Raji (cell line): ENCODE measurements around the gene GET4.

Experiments
- POLR2A ChIP-seq: IDR thresholded peaks from 2 replicates; pipeline ENCODE4 v1.6.1; 2011; ENCODE audit warnings: low read depth, low read length, control low read depth; ENCODE audit not compliant: insufficient read depth

Gene GET4

DNA sequence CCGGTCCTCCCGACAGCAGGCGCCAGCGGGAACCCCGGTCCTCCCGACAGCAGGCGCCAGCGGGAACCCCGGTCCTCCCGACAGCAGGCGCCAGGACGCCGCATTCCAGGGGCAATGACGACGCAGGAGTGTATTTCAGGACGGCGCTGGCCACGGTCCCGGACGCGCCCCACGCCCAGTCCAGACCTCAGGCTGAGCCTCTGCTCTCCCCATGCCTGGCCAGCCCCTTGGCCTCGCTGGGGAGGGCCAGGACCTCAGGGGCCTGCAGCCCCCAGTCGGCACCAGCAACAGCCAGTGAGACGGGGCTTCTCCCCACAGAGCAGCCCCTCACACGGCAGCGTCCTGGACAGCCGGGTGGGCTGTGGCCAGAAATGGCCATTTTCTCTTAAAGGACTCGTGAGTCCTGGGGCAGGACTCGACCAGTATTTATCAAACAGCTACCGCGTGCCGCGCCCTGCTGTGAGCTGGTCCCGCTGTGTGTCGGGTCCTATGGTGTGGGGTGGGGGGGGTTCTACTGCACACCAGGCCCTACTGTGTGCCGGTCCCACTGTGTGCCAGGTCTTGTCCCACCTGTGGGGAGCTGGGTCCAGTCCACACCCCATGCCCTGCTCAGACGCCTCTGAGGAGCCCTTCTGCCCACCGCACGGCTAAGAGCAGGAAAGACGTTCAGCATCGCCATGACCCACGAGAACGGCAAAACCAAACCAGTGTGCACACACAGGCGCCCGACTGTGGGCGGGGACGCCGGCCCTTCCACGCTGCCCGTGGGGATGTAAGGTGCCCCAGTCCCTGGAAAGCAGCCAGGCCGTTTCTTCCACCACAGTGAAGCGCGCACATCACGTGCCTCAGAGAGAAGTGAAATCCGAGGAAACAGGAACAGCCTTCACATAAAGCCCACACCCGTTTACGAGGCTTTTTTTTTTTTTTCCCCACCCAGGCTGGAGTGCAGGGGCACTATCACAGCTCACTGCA is 33.3 kb downstream of the GET4 start:
- TF ChIP-seq POLR2A = no peak

DNA sequence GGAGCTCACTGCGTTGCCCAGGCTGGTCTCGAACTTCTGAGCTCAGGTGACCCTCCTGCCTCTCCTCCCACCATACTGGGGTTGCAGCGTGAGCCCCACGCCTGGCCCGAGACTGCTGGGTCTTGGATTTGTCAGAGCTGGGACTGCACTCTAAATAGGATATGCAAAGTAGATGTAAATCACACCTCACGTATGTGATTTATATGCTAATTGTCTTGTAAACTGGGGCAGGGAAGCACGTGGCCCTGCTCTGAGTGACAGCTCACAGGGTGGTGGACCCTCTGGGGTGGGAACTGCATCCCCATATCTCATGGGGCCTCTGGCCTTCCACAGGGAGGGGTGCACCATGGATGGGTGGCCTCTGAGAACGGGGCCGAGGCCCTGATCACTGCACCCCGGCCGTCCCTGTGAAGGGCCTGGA is 34.1 kb downstream of the GET4 start:
- no peak for TF ChIP-seq POLR2A

DNA sequence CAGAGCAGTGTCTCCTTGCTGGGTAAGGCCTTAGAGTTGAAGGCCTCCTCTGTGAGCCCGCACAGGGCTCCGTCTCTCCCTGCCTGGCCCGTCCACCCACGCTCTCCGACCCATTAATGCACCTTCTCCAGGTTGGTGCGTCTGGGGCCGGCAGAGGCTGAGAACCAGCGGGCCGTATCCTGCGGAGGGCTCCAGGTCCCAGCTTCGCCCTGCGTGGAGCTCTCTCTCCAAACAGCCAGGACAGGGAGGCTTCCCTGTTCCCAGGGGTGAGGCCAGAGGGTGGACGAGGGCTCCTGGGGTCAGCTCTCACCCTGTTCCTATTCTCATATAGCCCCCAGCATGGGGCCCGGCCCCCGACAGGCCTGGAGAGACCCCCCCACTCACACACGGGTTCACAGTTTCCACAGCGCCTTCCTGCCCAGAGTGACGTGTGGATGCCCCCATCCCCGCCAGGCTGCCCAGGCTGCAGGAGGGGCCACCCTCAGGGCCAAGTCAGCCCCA is 34.6 kb downstream of the GET4 start:
- no peak for TF ChIP-seq POLR2A

DNA sequence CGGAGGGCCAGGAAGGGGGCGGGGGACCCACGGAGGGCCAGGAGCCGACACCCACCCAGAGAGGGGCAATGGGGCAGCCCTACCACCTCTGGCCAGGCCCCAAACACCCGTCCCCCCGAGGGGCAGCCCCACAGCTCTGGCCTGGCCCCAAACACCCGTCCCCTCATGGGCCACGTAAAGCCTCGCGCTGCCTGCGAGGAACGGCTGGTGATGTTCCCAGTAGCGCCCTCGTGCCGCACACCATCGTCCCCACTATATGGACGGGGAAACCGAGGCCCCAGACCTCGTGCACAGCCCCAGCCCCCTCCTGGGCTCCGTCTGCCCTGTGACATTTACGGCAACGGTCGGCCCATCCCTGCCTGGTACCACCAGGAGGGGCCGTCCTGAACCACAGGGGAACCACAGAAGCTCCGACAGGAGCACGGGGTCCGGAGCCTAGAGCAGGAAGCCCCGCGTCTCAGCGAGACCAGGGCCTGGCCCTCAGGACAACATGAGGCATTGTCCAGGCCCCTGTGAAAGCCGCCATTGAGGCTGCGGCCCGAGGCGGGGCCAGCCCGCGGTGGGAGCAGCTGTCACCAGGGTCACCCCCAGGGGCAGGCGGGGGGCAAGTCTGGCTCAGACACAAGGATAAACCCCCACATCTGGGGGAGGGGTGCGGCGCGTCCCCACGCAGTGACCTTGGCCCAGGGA is 35.6 kb downstream of the GET4 start:
- no peak for TF ChIP-seq POLR2A

DNA sequence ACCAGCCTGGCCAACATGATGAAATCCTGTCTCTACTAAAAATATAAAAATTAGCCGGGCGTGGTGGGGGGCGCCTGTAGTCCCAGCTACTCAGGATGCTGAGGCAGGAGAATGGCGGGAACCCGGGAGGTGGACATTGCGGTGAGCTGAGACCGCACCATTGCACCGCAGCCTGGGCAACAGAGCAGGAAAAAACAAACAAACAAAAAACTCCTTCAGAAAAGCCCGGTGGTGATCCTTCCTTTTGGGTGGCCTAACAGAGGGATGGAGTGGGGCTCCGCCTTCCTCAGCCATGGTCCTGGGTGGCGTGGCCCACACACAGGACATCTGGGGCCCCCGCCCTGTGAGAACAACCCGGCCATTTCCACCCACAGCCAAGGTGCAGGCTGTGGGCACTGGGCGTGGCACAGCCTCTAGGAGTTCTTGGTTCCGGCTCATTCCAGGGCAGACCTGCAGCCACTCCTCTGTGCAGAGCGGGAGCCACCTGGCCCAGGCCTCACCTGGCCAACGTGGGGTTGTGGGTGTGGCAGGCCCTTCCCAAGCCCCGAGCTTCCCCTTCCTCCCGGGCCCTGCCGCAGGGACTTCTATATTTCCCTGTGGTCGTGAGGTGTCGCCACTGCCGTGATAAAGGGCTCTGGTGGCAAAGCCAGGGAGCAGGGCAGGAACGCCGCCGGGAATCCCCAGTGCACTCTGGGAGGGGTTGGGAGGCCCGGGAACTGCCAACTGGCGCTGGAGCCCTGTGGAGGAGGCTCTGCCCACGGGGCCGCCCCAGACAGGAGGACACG is 37.6 kb downstream of the GET4 start:
- TF ChIP-seq POLR2A = no peak

DNA sequence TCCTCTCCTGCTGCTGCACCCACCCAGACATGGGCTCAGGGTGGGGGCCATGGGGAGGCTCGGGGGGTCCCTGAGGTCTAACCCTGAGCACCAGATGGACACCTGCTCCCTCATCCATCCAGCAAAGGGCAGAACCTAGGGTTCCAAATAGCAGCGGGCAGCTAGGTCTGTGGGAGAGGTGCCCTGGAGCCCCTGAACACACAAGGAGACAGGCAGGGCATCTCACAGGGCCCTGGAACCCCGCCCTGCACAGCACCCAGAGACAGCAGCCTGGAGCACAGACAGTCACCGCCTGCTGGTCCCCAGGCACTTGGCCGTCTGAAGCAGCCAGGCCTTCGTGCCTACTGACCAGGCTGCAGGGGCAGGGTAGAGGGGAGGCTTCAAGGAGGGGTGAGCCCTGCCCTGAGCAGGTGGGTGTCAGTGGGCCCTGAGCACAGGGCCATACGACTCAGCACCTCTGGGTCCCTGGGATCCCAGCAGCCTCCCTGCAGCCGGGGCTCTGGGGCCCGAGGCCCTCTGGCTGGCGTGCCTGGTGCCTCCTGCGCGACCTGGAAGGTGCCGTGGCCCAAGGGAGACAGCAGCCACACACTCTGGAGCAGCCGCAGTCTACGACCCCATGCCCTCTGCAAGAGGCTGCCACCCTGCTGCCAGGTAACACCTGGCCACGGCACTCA is 38.3 kb downstream of the GET4 start:
- no peak for TF ChIP-seq POLR2A

DNA sequence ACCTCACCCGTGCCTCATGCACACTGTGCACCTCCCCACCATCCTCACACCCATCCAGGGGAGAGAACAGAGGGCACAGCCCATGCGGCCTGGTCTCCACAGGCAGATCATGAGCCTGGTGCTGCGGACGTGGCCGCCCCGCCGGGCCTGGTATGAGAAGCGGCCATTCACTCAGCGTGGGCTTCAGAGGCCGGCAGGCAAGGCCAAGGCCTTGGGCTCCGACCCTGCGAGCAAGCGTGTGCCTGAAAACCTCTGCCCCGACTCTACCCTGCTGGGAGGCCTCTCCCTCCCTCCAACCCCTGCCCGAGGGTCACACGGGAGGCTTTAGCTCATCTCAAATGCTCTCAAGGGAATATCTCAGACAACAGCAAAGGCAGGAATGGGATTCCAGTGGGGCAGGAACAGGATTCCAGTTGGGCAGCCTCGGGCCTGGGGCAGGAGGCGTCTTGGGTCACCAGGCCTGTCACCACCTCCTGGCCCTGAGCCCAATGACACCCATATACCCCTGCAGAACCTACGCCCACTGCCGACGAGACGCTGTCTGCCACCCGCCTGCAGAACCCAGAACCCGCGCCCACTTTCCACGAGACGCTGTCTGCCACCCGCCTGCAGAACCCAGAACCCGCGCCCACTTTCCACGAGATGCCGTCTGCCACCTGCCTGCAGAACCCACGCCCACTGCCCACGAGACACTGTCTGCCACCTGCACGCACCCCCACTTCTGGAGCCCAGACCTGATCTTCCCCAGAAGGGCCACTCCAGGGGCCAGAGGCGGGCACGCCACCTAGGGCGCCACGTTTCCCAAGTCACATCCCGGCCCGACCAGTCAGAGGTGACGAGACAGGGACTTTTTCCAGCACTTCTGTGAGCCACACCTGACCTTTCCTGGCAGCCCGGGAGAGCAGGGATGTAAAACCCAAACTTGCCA is 39.2 kb downstream of the GET4 start:
- no peak for TF ChIP-seq POLR2A

DNA sequence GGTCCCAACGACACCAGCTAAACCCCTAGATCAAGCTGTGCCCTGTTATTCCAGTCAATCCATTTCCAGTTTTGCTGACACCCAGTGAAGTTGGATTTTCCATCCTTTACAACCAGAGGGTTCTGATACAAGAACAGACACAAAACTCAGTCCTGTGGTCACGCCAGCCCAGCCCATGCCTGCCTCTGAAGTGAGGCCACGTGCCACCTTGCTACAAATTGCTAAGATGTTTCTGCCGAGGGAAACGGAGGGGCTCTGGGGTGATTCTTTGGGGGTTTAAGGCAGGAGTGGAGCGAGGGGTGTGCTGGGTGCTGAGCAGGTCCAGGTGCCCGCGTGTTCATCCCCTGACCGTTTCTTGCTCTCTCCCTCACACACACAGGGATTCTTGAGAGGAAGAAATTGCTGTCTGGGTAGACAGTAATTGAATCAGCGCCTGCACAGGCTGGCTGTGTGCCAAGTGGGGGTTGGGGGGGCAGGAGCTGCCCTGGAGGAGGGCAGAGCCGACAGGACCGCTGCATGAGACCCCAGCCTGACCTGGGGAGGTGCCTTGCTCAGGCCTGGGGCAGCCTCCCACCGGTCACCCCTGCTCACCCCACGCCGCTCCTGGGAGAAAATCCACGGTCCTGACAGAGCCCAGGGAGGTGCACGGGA is 40.1 kb downstream of the GET4 start:
- no peak for TF ChIP-seq POLR2A

DNA sequence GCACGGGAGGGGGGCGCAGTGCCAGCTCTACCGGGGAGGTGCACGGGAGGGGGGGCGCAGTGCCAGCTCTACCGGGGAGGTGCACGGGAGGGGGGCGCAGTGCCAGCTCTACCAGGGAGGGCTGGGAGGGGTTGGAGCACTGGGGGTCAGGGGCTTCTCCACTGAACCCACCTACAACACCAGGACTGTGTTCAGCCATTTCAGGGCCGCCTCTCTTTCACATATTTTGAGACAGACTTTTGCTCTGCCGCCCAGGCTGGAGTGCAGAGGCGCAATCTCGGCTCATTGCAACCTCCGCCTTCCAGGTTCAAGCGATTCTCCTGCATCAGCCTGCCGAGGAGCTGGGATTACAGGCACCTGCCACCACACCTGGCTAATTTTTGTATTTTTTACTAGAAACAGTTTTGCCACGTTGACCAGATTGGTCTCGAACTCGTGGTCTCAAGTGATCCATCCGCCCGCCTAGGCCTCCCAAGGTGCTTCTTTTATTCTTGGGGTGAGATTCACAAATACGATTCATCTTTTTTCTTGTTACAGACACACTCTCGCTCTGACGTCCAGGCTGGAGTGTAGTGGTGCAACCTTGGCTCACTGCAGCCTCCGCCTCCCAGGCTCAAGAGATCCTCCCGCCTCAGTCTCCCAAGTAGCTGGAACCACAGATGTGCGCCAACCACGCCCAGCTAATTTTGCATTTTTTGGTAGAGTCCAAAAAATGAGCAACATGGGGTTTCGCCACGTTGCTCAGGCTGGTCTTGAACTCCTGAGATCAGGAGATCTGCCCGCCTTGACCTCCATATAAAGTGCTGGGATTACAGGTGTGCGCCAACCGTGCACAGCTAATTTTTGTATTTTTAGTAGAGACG is 41.1 kb downstream of the GET4 start:
- no peak for TF ChIP-seq POLR2A

DNA sequence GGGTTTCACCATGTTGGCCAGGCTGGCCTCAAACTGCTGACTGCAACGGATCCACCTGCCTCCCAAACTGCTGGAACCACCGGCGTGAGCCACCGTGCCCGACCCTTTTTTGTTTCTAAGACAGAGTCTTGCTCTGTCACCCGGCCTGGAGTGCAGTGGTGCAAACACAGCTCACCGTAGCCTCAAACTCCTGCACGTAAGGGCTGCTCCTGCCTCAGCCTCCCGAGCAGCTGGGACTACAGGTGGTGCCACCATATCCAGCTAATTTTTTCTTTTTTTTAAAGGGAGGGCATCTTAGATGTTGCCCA is 41.7 kb downstream of the GET4 start:
- no peak for TF ChIP-seq POLR2A

DNA sequence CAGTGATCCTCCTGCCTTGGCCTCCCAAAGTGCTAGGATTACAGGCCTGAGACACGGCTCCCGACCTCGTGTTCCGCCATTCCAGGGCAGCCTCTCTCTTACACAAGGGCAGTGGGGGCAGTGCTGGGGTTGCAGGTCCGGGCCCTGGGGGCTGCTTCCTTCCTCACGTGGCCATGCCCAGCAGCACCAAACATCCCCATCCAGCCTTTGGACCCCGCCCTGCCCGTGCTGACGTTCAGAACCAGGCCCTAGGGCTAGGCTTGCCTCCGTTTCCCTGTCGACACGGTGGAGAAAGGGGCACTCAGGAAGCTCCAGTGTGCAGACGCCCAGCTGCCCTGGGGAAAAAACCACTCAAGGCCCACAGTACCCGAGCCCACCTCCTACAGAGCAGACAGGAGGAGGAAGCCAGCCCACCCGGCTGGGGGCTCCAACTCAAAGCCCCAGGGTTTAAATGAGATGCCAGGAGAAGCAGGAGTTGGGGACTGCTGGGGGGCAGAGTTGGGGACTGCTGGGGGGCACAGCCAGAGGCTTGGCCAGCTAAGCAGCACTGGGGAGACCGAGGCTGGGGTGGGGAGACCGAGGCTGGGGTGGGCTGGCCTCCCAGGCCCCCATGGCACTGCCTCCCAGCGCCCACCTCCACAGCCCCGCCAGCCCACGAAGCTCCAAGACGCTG is 42.2 kb downstream of the GET4 start:
- no peak for TF ChIP-seq POLR2A

DNA sequence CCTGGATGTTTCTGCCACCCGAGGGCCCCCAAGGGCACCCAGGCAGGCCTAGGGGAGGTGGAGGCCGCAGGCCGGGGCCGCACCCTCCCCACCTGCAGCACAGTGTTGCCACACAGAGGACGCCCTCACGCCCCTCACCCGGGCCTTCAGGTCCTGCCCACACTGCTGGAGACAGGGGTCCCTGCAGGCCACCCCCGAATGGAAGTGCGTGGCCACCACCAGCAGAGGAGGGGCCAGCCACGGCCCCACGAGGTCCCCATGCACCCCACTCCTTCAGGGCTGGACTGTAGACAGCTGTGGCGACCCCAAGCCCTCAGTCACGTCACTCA is 42.7 kb downstream of the GET4 start:
- TF ChIP-seq POLR2A = no peak
